HEK293 (cell line): ENCODE results near the gene ELOVL7.

Experiments
- GFI1B ChIP-seq: fragments of 450-650 bp; formaldehyde crosslinking; IDR thresholded peaks from 2 replicates; pipeline ENCODE4 v1.5.1; 2016; ENCODE audit warnings: missing biosample characterization, missing genetic modification characterization
- KLF7 ChIP-seq: fragments of 450-650 bp; formaldehyde crosslinking; IDR thresholded peaks from 2 replicates; pipeline ENCODE4 v1.5.1; 2016; ENCODE audit warnings: missing biosample characterization, missing genetic modification characterization, borderline replicate concordance
- KLF9 ChIP-seq: fragments of 450-650 bp; formaldehyde crosslinking; IDR thresholded peaks from 2 replicates; pipeline ENCODE4 v1.5.1; 2016; ENCODE audit warnings: missing biosample characterization, missing genetic modification characterization, low read depth
- WT1 ChIP-seq: fragments of 450-650 bp; formaldehyde crosslinking; IDR thresholded peaks from 2 replicates; pipeline ENCODE4 v1.5.1; 2016; ENCODE audit warnings: missing biosample characterization, missing genetic modification characterization
- ZBTB8A ChIP-seq: fragments of 450-650 bp; formaldehyde crosslinking; IDR thresholded peaks from 2 replicates; pipeline ENCODE4 v1.5.1; 2016; ENCODE audit warnings: missing biosample characterization, missing genetic modification characterization
- ZNF202 ChIP-seq: fragments of 450-650 bp; formaldehyde crosslinking; IDR thresholded peaks from 2 replicates; pipeline ENCODE4 v1.5.1; 2016; ENCODE audit warnings: missing biosample characterization, missing genetic modification characterization, borderline replicate concordance
- ZNF23 ChIP-seq: fragments of 450-650 bp; formaldehyde crosslinking; IDR thresholded peaks from 2 replicates; pipeline ENCODE4 v1.5.1; 2016; ENCODE audit warnings: missing biosample characterization, missing genetic modification characterization, borderline replicate concordance
- ZNF266 ChIP-seq: fragments of 450-650 bp; formaldehyde crosslinking; IDR thresholded peaks from 2 replicates; pipeline ENCODE4 v1.5.1; 2016; ENCODE audit warnings: missing biosample characterization, missing genetic modification characterization, low read depth
- ZNF510 ChIP-seq: fragments of 450-650 bp; formaldehyde crosslinking; IDR thresholded peaks from 2 replicates; pipeline ENCODE4 v1.5.1; 2018; ENCODE audit warnings: mild to moderate bottlenecking, missing genetic modification characterization, missing biosample characterization; ENCODE audit not compliant: insufficient replicate concordance
- ZNF530 ChIP-seq: fragments of 450-650 bp; formaldehyde crosslinking; IDR thresholded peaks from 2 replicates; pipeline ENCODE4 v1.5.1; 2016; ENCODE audit warnings: low read depth, missing biosample characterization, missing genetic modification characterization
- ZNF555 ChIP-seq: fragments of 450-650 bp; formaldehyde crosslinking; conservative IDR thresholded peaks from 2 replicates; pipeline ENCODE4 v1.5.1; 2017; ENCODE audit warnings: missing biosample characterization, mild to moderate bottlenecking, missing genetic modification characterization, inconsistent platforms
- ZNF560 ChIP-seq: fragments of 450-650 bp; formaldehyde crosslinking; IDR thresholded peaks from 2 replicates; pipeline ENCODE4 v1.5.1; 2017; ENCODE audit warnings: missing biosample characterization, missing genetic modification characterization, borderline replicate concordance
- ZNF561 ChIP-seq: fragments of 450-650 bp; IDR thresholded peaks from 2 replicates; pipeline ENCODE4 v1.5.1; 2018; ENCODE audit warnings: missing biosample characterization, missing genetic modification characterization, borderline replicate concordance
- ZNF623 ChIP-seq: fragments of 450-650 bp; formaldehyde crosslinking; IDR thresholded peaks from 2 replicates; pipeline ENCODE4 v1.5.1; 2016; ENCODE audit warnings: missing biosample characterization, missing genetic modification characterization
- ZNF629 ChIP-seq: fragments of 450-650 bp; formaldehyde crosslinking; IDR thresholded peaks from 2 replicates; pipeline ENCODE4 v1.5.1; 2017; ENCODE audit warnings: missing biosample characterization, missing genetic modification characterization
- ZNF654 ChIP-seq: fragments of 450-650 bp; formaldehyde crosslinking; IDR thresholded peaks from 2 replicates; pipeline ENCODE4 v1.5.1; 2016; ENCODE audit warnings: low read depth, missing biosample characterization, missing genetic modification characterization
- ZNF664 ChIP-seq: fragments of 450-650 bp; formaldehyde crosslinking; IDR thresholded peaks from 2 replicates; pipeline ENCODE4 v1.5.1; 2016; ENCODE audit warnings: missing biosample characterization, missing genetic modification characterization
- ZNF792 ChIP-seq: fragments of 450-650 bp; formaldehyde crosslinking; IDR thresholded peaks from 2 replicates; pipeline ENCODE4 v1.5.1; 2016; ENCODE audit warnings: missing biosample characterization, missing genetic modification characterization
- TF ChIP-seq, protein P1 (sequence below): fragments of 450-650 bp; formaldehyde crosslinking; IDR thresholded peaks from 2 replicates; pipeline ENCODE4 v1.5.1; 2017; ENCODE audit warnings: missing biosample characterization, missing genetic modification characterization
- TF ChIP-seq, protein P2 (sequence below): fragments of 450-650 bp; formaldehyde crosslinking; IDR thresholded peaks from 2 replicates; pipeline ENCODE4 v1.5.1; 2016; ENCODE audit warnings: missing biosample characterization, missing genetic modification characterization
- TF ChIP-seq, protein P3 (sequence below): fragments of 450-650 bp; formaldehyde crosslinking; IDR thresholded peaks from 2 replicates; pipeline ENCODE4 v1.5.1; 2016; ENCODE audit warnings: missing biosample characterization, missing genetic modification characterization, low read depth
- TF ChIP-seq, protein P4 (sequence below): fragments of 450-650 bp; formaldehyde crosslinking; IDR thresholded peaks from 2 replicates; pipeline ENCODE4 v1.5.1; 2016; ENCODE audit warnings: missing biosample characterization, missing genetic modification characterization
- TF ChIP-seq, protein P5 (sequence below): fragments of 450-650 bp; formaldehyde crosslinking; conservative IDR thresholded peaks from 2 replicates; pipeline ENCODE4 v1.5.1; 2016; ENCODE audit warnings: low read depth, missing biosample characterization, missing genetic modification characterization
- TF ChIP-seq, protein P6 (sequence below): fragments of 450-650 bp; formaldehyde crosslinking; conservative IDR thresholded peaks from 2 replicates; pipeline ENCODE4 v1.5.1; 2016; ENCODE audit warnings: low read depth, missing biosample characterization, missing genetic modification characterization

ELOVL7 gene

DNA sequence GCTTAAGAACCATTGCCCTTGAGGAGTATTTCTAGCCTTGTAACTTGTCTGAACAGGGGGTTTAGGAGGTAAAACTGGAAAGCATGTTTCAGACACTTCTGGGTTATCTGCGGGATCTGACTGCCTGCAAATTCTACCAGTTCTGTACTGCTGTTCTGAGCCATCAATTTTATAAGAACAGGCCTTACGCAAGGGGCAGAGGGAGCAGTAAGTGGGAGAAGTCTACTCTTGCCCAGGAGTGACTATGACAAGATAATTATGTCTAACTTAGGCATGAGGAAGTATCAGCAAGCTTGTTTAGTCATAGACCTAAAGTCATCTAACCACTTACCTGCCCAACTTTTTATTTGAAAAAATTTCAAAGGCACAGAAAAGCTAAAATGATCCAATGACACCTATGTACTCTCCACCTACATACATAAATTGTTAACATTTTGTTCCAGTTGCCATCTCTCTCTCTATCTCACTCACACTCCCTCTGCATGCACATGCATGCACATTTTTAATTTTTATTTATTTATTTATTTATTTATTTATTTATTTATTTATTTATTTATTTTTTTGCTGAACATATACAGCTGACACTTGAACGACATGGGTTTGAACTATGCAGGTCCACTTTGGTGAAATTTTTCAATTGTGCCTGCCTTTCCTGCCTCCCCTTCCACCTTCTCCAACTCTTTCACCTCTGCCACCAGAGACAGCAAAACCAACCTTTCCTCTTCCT, 125.7 kb downstream of the ELOVL7 start (continued):
- TF ChIP-seq, protein P1, sequence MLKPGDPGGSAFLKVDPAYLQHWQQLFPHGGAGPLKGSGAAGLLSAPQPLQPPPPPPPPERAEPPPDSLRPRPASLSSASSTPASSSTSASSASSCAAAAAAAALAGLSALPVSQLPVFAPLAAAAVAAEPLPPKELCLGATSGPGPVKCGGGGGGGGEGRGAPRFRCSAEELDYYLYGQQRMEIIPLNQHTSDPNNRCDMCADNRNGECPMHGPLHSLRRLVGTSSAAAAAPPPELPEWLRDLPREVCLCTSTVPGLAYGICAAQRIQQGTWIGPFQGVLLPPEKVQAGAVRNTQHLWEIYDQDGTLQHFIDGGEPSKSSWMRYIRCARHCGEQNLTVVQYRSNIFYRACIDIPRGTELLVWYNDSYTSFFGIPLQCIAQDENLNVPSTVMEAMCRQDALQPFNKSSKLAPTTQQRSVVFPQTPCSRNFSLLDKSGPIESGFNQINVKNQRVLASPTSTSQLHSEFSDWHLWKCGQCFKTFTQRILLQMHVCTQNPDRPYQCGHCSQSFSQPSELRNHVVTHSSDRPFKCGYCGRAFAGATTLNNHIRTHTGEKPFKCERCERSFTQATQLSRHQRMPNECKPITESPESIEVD (tag by site-specific recombination) = no peak
- TF ChIP-seq ZNF202 (tag by site-specific recombination) (0 out of 2 replicates have a peak, but pooled peaks have one; percentile 70), ZNF555 (tag by site-specific recombination) (peak; percentile 79), ZNF510 (tag by site-specific recombination) (peak; percentile 80), ZNF23 (tag by site-specific recombination) (no peak), KLF9 (tag by site-specific recombination) (no peak), GFI1B (no peak), ZNF792 (tag by site-specific recombination) (no peak), ZNF629 (peak; percentile 41; the same call in 1 of the 2 replicates), KLF7 (tag by site-specific recombination) (peak; percentile 50; the same call in 1 of the 2 replicates), ZNF561 (tag by site-specific recombination) (no peak), ZBTB8A (tag by site-specific recombination) (peak; percentile 81), ZNF560 (tag by site-specific recombination) (peak; percentile 65; the same call in 1 of the 2 replicates), ZNF664 (tag by site-specific recombination) (peak; percentile 55; the same call in 1 of the 2 replicates), ZNF530 (tag by site-specific recombination) (0 out of 2 replicates have a peak, but pooled peaks have one; percentile 35), ZNF623 (tag by site-specific recombination) (peak; percentile 77), WT1 (tag by site-specific recombination) (no peak), ZNF654 (tag by site-specific recombination) (peak; percentile 44), ZNF266 (tag by site-specific recombination) (0 out of 2 replicates have a peak, but pooled peaks have one; percentile 53)
- TF ChIP-seq, protein P2, sequence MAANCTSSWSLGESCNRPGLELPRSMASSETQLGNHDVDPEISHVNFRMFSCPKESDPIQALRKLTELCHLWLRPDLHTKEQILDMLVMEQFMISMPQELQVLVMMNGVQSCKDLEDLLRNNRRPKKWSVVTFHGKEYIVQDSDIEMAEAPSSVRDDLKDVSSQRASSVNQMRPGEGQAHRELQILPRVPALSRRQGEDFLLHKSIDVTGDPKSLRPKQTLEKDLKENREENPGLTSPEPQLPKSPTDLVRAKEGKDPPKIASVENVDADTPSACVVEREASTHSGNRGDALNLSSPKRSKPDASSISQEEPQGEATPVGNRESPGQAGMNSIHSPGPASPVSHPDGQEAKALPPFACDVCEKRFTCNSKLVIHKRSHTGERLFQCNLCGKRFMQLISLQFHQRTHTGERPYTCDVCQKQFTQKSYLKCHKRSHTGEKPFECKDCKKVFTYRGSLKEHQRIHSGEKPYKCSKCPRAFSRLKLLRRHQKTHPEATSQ = no peak
- TF ChIP-seq, protein P3, sequence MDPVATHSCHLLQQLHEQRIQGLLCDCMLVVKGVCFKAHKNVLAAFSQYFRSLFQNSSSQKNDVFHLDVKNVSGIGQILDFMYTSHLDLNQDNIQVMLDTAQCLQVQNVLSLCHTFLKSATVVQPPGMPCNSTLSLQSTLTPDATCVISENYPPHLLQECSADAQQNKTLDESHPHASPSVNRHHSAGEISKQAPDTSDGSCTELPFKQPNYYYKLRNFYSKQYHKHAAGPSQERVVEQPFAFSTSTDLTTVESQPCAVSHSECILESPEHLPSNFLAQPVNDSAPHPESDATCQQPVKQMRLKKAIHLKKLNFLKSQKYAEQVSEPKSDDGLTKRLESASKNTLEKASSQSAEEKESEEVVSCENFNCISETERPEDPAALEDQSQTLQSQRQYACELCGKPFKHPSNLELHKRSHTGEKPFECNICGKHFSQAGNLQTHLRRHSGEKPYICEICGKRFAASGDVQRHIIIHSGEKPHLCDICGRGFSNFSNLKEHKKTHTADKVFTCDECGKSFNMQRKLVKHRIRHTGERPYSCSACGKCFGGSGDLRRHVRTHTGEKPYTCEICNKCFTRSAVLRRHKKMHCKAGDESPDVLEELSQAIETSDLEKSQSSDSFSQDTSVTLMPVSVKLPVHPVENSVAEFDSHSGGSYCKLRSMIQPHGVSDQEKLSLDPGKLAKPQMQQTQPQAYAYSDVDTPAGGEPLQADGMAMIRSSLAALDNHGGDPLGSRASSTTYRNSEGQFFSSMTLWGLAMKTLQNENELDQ = no peak
- TF ChIP-seq, protein P4, sequence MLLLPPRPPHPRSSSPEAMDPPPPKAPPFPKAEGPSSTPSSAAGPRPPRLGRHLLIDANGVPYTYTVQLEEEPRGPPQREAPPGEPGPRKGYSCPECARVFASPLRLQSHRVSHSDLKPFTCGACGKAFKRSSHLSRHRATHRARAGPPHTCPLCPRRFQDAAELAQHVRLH (tag by site-specific recombination) = 0 out of 2 replicates have a peak, but pooled peaks have one; percentile 30
- TF ChIP-seq, protein P5, sequence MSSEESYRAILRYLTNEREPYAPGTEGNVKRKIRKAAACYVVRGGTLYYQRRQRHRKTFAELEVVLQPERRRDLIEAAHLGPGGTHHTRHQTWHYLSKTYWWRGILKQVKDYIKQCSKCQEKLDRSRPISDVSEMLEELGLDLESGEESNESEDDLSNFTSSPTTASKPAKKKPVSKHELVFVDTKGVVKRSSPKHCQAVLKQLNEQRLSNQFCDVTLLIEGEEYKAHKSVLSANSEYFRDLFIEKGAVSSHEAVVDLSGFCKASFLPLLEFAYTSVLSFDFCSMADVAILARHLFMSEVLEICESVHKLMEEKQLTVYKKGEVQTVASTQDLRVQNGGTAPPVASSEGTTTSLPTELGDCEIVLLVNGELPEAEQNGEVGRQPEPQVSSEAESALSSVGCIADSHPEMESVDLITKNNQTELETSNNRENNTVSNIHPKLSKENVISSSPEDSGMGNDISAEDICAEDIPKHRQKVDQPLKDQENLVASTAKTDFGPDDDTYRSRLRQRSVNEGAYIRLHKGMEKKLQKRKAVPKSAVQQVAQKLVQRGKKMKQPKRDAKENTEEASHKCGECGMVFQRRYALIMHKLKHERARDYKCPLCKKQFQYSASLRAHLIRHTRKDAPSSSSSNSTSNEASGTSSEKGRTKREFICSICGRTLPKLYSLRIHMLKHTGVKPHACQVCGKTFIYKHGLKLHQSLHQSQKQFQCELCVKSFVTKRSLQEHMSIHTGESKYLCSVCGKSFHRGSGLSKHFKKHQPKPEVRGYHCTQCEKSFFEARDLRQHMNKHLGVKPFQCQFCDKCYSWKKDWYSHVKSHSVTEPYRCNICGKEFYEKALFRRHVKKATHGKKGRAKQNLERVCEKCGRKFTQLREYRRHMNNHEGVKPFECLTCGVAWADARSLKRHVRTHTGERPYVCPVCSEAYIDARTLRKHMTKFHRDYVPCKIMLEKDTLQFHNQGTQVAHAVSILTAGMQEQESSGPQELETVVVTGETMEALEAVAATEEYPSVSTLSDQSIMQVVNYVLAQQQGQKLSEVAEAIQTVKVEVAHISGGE = peak; percentile 87
- TF ChIP-seq, protein P6, sequence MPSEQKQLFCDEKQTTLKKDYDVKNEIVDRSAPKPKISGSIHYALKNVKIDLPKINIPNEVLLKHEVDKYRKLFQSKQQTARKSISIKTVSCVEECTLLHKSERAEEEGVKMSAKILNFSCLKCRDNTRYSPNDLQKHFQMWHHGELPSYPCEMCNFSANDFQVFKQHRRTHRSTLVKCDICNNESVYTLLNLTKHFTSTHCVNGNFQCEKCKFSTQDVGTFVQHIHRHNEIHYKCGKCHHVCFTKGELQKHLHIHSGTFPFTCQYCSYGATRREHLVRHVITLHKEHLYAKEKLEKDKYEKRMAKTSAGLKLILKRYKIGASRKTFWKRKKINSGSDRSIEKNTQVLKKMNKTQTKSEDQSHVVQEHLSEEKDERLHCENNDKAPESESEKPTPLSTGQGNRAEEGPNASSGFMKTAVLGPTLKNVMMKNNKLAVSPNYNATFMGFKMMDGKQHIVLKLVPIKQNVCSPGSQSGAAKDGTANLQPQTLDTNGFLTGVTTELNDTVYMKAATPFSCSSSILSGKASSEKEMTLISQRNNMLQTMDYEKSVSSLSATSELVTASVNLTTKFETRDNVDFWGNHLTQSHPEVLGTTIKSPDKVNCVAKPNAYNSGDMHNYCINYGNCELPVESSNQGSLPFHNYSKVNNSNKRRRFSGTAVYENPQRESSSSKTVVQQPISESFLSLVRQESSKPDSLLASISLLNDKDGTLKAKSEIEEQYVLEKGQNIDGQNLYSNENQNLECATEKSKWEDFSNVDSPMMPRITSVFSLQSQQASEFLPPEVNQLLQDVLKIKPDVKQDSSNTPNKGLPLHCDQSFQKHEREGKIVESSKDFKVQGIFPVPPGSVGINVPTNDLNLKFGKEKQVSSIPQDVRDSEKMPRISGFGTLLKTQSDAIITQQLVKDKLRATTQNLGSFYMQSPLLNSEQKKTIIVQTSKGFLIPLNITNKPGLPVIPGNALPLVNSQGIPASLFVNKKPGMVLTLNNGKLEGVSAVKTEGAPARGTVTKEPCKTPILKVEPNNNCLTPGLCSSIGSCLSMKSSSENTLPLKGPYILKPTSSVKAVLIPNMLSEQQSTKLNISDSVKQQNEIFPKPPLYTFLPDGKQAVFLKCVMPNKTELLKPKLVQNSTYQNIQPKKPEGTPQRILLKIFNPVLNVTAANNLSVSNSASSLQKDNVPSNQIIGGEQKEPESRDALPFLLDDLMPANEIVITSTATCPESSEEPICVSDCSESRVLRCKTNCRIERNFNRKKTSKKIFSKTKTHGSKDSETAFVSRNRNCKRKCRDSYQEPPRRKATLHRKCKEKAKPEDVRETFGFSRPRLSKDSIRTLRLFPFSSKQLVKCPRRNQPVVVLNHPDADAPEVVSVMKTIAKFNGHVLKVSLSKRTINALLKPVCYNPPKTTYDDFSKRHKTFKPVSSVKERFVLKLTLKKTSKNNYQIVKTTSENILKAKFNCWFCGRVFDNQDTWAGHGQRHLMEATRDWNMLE (tag by site-specific recombination) = peak; percentile 92
